GM18526 (cell line): Measurements from ENCODE around the gene PAM16.

Experiments
- POLR2A ChIP-seq: IDR thresholded peaks from 3 replicates; pipeline ENCODE4 v1.6.1; 2011; ENCODE audit not compliant: insufficient read length; ENCODE audit errors: extremely low read depth

Gene PAM16

DNA sequence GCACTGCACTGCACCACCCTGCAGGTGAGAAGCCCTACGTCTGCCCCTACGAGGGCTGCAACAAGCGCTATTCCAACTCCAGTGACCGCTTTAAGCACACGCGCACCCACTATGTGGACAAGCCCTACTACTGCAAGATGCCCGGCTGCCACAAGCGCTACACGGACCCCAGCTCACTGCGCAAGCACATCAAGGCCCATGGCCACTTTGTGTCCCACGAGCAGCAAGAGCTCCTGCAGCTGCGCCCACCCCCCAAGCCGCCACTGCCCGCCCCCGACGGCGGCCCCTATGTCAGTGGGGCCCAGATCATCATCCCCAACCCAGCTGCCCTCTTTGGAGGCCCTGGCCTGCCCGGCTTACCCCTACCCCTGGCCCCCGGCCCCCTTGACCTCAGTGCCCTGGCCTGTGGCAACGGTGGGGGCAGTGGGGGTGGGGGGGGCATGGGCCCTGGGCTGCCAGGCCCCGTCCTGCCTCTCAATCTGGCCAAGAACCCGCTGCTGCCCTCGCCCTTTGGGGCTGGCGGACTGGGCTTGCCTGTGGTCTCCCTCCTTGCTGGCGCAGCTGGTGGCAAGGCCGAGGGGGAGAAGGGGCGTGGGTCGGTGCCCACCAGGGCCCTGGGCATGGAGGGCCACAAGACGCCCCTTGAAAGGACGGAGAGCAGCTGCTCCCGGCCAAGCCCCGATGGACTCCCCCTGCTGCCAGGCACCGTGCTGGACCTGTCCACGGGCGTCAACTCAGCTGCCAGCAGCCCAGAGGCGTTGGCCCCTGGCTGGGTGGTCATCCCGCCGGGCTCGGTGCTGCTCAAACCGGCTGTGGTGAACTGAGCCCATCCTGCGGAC, 14.2 kb downstream of the PAM16 start:
- no peak for TF ChIP-seq POLR2A

DNA sequence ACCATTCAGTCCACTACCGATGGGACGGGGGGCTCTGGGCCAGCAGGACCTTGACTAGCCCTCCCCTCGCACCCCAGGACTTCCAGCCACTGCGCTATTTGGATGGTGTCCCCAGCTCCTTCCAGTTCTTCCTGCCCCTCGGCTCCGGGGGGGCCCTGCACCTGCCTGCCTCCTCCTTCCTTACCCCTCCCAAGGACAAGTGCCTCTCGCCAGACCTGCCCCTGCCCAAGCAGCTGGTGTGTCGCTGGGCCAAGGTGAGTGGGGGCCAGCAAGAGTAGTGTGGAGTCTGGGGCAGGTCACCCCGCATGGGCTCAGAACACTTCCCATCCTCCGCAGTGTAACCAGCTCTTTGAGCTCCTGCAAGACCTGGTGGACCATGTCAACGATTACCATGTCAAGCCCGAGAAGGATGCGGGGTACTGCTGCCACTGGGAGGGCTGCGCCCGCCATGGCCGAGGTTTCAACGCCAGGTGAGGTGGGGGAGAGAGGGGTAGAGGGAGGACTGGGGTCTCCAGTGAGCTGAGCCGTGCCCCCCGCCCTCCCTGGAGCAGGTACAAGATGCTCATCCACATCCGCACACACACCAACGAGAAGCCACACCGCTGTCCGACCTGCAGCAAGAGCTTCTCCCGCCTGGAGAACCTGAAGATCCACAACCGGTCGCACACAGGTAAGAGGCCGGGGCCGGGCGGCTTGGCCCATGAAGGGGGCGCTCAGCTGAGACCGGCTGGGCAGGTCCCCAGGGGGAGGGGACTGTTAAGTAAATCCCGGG, 16.2 kb downstream of the PAM16 start:
- TF ChIP-seq POLR2A, result no peak

DNA sequence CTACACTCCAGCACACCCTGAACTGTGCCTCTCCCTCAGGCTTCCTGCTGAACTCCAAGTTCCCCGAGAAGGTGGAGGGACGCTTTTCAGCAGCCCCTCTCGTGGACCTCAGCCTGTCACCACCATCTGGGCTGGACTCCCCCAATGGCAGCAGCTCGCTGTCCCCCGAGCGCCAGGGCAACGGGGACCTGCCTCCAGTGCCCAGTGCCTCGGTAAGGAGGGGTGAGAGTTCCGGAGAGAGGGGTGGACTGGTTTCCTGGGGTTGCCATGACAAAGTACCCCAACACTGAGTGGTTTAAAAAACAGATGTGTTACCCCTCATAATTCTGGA, 17.8 kb downstream of the PAM16 start:
- no peak for TF ChIP-seq POLR2A

DNA sequence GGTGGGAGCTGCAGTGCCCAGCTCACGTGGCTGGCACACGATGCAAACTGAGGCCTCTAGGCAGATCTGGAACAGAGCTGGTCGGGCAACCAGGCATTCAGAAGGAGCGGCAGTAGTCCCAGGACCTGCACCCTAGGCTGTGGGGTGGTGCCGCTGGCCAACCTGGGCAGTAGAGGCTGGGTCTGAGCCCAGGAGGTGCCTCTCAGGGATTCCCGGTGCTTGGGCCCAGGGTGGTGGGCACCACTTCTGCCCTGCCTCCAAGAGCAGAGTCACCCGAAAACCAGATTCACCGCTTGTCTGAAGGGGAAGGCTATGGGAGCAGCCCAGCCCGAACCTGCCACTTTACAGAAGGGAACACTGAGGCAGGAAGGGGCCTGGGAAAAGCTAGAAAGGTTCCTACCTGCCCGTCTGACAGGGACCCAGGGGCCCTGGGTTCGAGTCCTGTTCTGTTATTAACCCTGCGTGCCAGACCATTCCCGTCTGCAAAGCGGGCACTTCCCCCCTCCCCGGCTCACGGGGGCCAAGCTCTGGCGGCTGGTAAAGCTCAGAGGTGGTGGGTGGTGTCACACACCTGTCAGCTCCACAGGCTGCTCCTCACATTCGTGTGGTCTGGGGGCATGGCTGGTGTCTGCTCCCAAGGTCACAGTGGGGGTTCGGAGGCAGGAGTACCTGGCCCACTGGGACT, 18.4 kb downstream of the PAM16 start:
- no peak for TF ChIP-seq POLR2A

DNA sequence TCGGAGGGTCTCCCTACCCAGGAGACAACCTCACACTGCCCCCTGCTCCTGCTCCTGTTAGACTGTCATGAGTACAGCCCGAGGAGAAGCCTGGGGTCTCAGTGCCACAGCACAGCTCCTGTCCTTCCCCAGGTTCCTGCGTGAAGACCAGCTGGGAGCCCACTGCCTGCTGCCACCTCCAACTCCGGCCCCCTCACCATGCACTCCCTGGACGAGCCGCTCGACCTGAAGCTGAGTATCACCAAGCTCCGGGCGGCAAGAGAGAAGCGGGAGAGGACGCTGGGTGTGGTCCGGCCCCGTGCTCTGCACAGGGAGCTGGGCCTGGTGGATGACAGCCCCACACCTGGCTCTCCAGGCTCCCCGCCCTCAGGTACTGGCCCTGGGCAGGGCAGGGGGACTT, 19.0 kb downstream of the PAM16 start:
- no peak for TF ChIP-seq POLR2A

DNA sequence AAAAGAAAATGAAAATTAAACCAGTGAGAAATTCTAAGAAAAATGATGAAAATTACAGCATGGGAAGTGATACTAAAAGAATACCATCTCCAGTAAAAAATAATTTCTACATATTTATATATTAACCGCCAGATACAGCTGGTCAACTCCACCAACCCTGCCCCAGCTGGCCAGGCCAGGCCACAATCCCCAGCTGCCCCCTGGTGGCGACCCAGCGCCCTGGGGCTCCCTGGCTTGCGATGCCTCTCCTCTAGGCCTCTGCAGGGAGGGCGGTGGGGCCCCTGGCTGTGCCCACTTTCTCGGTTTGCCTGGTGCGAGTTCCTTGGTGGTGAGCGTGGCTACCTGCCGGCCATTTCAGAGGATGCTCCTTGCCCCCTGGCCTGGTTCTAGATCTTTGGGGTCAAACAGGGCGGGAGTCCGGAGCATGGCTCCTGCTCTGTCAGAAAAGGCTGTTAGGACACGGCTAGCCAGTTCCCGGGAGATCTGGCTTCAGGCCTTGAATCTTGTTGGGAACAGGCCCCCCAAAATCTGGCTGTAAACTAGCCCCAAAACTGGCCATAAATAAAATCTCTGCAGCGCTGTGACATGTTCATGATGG, 20.7 kb downstream of the PAM16 start:
- TF ChIP-seq POLR2A, result no peak

DNA sequence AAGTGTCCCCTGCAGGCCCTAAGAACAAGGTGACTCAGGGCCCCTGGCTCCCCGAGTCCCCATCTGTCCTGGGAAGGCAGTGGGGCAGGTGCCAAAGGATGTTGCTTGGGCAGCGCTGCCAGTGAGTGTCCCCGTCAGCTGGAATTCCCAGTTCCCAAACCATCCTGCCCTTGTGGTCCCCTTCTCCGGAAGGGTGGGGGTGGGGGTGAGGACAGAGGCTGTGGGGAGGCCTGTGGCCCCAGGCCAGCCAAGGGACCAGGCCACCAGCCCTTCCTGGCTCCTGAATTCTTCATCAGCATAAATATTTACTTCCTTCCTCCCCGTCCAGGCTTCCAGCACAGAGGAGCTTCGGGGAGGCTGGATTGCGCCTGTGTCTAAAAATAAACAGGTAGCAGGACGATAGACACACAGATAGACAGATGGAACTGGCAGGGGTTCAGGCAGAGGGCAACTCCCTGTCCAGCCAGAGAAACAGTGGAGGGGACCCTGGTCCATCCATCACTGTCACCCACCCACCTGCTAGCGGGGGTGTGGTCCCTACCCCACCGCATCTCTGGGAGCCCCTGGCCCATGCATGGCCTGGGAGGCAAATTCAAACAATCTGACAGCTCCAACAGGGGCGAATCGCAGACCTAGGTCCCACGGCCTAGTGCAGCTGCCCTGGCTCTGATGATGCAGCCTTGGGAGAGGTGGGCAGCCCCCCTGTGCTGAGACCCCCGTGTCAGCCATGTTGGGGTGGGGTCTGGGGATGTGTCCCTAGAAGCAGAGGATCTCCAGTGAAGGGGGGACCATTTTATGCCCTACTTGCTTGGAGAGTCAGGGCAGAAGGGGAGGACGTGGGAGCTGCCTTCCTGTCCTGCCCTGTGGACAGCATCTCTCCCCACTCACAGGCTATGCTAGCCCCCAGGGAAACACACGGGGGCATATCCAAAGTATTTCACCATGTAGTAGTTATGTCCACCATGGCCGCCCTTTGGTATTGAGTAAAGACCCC, 22.0 kb downstream of the PAM16 start:
- no peak for TF ChIP-seq POLR2A

DNA sequence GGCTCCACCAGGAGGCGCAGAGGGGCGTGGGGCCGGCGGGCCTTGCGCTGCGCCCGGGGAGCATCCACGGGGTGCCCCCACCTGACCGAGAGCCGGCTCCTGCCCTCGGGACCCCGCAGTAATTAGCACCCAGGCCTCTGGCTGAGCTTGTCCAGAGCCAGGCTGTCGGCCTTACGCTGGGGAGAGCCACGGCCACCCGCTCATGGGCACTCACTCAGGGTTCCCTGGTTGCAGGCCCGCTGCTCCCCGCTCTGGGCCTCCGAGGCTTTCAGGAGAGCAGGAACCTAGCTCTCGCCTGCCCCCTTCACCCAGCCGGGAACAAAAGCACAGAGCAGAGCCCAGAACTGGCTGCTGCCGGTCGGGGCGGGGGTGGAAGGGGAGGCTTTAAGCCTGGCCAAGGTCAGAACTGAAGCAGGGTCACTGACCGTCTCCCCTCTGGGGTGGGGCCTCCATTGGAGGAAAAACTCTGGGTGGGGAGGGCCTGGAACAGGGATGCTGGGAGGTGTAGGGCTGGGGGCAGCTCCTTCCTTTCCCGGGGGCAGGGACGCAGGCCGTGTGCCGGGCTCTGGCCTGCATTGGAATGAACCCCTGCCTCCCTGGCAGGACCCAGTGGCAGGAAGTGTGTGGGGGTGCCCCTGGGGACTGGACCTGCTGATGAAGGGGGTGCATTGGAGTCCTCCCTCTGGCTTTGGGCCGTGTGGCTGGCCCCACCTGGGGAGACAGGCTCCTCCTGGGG, 22.9 kb downstream of the PAM16 start:
- TF ChIP-seq POLR2A, result no peak

DNA sequence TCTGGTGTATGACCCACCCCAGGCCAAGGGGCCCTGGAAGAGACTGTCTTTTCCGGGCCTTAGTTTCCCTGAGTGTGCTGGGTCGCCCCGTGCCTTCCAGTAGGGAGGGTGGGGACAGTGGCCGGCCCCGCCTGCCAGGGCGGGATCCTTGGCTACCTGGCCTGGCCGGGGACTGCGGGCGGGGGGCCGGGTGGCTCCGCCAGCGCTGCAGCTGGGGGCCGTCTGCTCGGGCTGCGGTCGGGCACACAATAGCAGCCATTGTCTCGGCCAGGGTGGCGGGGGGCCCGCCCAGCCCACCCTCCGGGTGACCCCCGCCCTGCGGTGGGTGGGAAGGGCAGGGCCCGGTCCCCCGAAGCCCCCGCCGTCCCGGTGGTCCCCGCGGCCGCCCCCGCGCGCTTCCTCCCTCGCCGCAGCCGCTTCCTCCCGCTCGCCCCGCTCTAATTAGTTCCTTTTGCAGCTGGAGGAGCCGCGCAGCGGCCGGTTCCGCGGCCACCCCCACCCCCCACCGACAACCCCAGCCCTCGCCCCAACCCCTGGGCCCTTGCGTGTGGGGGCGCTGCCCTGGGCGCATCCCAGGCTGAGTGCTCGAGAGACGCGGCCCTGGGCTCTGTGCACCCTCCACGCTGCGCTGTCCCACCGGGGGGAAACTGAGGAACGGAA, 23.6 kb downstream of the PAM16 start:
- no peak for TF ChIP-seq POLR2A

DNA sequence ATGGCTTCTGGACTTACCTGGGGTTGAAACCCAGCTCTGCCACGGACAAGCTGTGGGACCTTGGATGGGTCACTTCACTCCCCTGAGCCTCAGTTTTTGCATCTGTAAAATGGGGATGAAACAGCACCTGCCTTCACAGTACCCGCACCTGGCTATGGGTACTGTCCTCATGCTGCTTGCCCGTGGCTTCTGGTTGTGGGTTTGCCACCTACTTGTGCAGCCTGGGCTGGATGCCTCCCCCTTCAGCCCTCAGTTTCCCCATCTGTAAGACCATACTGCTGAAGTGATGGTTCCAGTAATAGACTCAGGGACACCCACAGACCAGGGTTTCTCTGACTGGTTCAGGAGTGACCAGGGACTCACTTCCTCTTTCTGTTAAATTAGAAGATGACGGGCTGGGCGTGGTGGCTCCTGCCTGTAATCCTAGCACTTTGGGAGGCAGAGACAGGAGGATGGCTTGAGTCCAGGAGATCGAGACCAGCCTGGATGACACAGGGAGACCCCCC, 25.8 kb downstream of the PAM16 start:
- TF ChIP-seq POLR2A, result no peak

DNA sequence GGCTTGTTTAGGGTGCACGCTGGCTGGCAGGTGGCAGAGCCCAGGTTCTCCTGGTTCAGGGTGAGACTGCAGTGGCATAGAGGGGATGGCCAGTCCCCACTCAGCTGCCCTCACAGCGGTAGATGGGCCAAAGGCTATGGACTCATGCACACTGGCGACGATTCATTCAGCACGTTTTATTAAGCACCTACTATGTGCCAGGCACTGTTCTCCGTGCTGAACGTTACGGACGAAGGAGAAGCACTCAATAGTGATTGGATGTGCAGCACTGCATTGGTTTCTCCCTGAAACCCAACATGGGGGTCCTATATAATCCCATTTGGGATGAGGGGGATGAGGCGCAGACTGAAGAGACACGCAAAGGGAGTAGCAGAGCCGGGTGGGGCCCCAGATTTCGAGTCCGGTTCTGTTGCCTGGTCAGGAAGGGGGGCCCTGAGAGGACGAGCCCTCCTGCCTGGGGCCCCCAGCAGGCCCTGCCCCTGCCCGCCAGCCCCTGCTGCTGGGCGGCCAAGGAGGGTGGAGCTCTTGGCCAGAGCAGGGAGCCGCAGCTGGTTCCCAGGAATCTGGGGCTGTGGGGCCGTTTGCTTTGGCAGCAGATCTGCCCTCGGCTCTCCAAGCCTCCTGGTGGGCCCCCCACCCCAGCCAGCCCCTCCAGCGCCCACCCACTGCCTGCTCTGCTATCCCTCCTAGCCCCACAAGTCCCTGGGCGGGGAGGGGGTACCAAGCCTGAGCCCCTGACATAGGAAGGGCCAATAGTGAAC, 26.4 kb downstream of the PAM16 start:
- no peak for TF ChIP-seq POLR2A

DNA sequence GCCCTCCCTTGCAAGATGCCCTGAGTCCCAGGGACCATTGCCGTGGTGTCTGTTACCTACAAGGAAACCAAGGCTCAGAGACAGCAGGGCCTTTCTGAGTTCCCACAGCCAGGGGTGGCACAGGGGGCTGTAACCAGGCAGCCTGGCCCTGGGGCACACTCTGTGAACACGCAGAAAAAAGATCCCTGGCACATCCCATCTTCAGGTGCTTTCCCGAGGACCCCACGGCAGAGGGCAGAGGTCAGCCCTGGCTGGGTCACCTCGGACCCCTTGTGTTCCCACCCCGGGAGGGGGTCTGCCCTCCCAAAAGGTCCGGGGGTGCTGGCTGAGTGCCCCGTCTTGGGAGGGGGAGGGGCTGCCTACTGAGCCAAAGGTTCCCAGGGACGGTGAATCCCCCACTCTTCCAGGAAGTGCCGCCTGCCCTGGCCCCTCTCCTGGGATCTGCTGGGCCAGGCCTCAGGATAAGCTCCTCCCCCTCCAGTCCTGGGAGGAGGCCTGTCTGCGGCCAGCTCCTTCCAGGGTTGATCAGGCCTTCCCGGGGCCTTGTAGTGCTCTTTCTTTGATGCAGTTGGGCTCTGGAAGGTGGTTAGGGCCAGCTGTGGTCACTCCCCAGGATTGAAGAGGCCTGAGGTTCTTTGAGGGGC, 27.2 kb downstream of the PAM16 start:
- TF ChIP-seq POLR2A, result no peak
